WTC11 (cell line): ENCODE results near the gene SGPP2.

ENCODE experiments used
- FOXK1 ChIP-seq: sonication (generic); formaldehyde crosslinking; IDR thresholded peaks from 2 replicates; pipeline ENCODE4 v1.8.0; 2022; ENCODE audit warnings: mild to moderate bottlenecking, moderate library complexity, missing genetic modification reagents
- RELA ChIP-seq: sonication (generic); formaldehyde crosslinking; IDR thresholded peaks from 2 replicates; pipeline ENCODE4 v1.8.1; 2022; ENCODE audit warnings: missing genetic modification reagents, mild to moderate bottlenecking, borderline replicate concordance
- TEAD1 ChIP-seq: sonication (generic); formaldehyde crosslinking; IDR thresholded peaks from 2 replicates; pipeline ENCODE4 v1.8.0; 2022; ENCODE audit warnings: mild to moderate bottlenecking, missing genetic modification reagents
- ZNF396 ChIP-seq: fragments of 250-450 bp; sonication (Bioruptor Pico); IDR thresholded peaks from 2 replicates; pipeline ENCODE4 v1.8.0; 2021; ENCODE audit warnings: mild to moderate bottlenecking, moderate library complexity, borderline replicate concordance
- TF ChIP-seq, protein P1 (sequence below): fragments of 250-450 bp; sonication (Bioruptor Pico); IDR thresholded peaks from 2 replicates; pipeline ENCODE4 v2.1.2; 2022; ENCODE audit warnings: mild to moderate bottlenecking, moderate library complexity
- TF ChIP-seq, protein P2 (sequence below): sonication (generic); formaldehyde crosslinking; IDR thresholded peaks from 2 replicates; pipeline ENCODE4 v1.8.1; 2022; ENCODE audit warnings: low read depth, mild to moderate bottlenecking, moderate library complexity, missing genetic modification reagents, borderline replicate concordance
- TF ChIP-seq, protein P3 (sequence below): fragments of 200-600 bp; IDR thresholded peaks from 2 replicates; pipeline ENCODE4 v1.8.0; 2022; ENCODE audit warnings: antibody characterized with exemption
- TF ChIP-seq, protein P4 (sequence below): sonication (generic); formaldehyde crosslinking; IDR thresholded peaks from 2 replicates; pipeline ENCODE4 v1.8.1; 2022; ENCODE audit warnings: mild to moderate bottlenecking, missing genetic modification reagents, moderate library complexity, borderline replicate concordance
- TF ChIP-seq, protein P5 (sequence below): fragments of 250-450 bp; sonication (Bioruptor Pico); IDR thresholded peaks from 2 replicates; pipeline ENCODE4 v1.9.0; 2021; ENCODE audit warnings: mild to moderate bottlenecking, borderline replicate concordance
- TF ChIP-seq, protein P6 (sequence below): sonication (generic); formaldehyde crosslinking; IDR thresholded peaks from 2 replicates; pipeline ENCODE4 v1.8.0; 2022; ENCODE audit warnings: mild to moderate bottlenecking, missing genetic modification reagents

DNA sequence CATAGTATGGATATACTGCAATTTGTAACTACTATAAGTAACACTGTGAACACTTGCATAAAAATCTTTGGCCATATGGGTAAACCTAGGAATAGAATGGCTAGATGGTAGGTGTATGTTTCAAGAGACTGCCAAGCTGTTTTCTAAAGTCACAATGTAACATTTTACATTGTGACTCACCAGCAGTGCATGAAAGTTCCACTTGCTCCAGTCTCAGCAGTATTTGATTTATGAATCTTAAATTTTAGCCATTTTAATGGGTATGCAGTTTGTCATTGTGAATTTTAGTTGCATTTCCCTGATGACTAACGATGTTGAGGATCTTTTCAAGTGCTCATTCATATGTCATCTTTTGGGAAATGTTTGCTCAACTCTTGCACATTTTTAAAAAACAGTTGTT is 145.5 kb downstream of the SGPP2 start:
- TF ChIP-seq, protein P1, sequence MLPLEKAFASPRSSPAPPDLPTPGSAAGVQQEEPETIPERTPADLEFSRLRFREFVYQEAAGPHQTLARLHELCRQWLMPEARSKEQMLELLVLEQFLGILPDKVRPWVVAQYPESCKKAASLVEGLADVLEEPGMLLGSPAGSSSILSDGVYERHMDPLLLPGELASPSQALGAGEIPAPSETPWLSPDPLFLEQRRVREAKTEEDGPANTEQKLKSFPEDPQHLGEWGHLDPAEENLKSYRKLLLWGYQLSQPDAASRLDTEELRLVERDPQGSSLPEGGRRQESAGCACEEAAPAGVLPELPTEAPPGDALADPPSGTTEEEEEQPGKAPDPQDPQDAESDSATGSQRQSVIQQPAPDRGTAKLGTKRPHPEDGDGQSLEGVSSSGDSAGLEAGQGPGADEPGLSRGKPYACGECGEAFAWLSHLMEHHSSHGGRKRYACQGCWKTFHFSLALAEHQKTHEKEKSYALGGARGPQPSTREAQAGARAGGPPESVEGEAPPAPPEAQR (CRISPR knock-in tag): no peak
- no peak for TF ChIP-seq RELA (CRISPR knock-in tag)
- TF ChIP-seq, protein P2, sequence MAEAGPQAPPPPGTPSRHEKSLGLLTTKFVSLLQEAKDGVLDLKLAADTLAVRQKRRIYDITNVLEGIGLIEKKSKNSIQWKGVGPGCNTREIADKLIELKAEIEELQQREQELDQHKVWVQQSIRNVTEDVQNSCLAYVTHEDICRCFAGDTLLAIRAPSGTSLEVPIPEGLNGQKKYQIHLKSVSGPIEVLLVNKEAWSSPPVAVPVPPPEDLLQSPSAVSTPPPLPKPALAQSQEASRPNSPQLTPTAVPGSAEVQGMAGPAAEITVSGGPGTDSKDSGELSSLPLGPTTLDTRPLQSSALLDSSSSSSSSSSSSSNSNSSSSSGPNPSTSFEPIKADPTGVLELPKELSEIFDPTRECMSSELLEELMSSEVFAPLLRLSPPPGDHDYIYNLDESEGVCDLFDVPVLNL: no peak
- no peak for TF ChIP-seq FOXK1 (CRISPR knock-in tag)
- TF ChIP-seq TEAD1 (CRISPR knock-in tag): no peak
- TF ChIP-seq, protein P3, sequence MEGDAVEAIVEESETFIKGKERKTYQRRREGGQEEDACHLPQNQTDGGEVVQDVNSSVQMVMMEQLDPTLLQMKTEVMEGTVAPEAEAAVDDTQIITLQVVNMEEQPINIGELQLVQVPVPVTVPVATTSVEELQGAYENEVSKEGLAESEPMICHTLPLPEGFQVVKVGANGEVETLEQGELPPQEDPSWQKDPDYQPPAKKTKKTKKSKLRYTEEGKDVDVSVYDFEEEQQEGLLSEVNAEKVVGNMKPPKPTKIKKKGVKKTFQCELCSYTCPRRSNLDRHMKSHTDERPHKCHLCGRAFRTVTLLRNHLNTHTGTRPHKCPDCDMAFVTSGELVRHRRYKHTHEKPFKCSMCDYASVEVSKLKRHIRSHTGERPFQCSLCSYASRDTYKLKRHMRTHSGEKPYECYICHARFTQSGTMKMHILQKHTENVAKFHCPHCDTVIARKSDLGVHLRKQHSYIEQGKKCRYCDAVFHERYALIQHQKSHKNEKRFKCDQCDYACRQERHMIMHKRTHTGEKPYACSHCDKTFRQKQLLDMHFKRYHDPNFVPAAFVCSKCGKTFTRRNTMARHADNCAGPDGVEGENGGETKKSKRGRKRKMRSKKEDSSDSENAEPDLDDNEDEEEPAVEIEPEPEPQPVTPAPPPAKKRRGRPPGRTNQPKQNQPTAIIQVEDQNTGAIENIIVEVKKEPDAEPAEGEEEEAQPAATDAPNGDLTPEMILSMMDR: no peak
- TF ChIP-seq, protein P4, sequence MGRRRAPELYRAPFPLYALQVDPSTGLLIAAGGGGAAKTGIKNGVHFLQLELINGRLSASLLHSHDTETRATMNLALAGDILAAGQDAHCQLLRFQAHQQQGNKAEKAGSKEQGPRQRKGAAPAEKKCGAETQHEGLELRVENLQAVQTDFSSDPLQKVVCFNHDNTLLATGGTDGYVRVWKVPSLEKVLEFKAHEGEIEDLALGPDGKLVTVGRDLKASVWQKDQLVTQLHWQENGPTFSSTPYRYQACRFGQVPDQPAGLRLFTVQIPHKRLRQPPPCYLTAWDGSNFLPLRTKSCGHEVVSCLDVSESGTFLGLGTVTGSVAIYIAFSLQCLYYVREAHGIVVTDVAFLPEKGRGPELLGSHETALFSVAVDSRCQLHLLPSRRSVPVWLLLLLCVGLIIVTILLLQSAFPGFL (CRISPR knock-in tag): no peak
- TF ChIP-seq, protein P5, sequence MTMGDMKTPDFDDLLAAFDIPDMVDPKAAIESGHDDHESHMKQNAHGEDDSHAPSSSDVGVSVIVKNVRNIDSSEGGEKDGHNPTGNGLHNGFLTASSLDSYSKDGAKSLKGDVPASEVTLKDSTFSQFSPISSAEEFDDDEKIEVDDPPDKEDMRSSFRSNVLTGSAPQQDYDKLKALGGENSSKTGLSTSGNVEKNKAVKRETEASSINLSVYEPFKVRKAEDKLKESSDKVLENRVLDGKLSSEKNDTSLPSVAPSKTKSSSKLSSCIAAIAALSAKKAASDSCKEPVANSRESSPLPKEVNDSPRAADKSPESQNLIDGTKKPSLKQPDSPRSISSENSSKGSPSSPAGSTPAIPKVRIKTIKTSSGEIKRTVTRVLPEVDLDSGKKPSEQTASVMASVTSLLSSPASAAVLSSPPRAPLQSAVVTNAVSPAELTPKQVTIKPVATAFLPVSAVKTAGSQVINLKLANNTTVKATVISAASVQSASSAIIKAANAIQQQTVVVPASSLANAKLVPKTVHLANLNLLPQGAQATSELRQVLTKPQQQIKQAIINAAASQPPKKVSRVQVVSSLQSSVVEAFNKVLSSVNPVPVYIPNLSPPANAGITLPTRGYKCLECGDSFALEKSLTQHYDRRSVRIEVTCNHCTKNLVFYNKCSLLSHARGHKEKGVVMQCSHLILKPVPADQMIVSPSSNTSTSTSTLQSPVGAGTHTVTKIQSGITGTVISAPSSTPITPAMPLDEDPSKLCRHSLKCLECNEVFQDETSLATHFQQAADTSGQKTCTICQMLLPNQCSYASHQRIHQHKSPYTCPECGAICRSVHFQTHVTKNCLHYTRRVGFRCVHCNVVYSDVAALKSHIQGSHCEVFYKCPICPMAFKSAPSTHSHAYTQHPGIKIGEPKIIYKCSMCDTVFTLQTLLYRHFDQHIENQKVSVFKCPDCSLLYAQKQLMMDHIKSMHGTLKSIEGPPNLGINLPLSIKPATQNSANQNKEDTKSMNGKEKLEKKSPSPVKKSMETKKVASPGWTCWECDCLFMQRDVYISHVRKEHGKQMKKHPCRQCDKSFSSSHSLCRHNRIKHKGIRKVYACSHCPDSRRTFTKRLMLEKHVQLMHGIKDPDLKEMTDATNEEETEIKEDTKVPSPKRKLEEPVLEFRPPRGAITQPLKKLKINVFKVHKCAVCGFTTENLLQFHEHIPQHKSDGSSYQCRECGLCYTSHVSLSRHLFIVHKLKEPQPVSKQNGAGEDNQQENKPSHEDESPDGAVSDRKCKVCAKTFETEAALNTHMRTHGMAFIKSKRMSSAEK (CRISPR knock-in tag): no peak
- TF ChIP-seq, protein P6, sequence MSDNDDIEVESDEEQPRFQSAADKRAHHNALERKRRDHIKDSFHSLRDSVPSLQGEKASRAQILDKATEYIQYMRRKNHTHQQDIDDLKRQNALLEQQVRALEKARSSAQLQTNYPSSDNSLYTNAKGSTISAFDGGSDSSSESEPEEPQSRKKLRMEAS: no peak
- no peak for TF ChIP-seq ZNF396 (CRISPR knock-in tag)
